Spleen (tissue), 11 donors: ENCODE results near the gene ANKRD10. TPM values are rescaled to one million over a fixed set of nuclear protein-coding genes. Genes with fewer than 3 reads are reported as not detected.
A peak's percentile ranks its signal among the peaks of the same experiment; 100 is the strongest.

Experiments used
- DNase-seq: peaks from one replicate; pipeline ENCODE4 v3.0.0-alpha.2; 2020
- H3K27ac ChIP-seq, 8 donors: fragments of 200-600 bp; sonication (generic) in 7 of 8; 1 replicate in 4 of 8; 2 replicates in 4 of 8; pipeline versions ENCODE4 v1.5.0 to v1.8.0; 2016 to 2021; ENCODE audit warnings: inconsistent platforms in 4 of 8, mild to moderate bottlenecking in 4 of 8, moderate library complexity in 1 of 8
- H3K27me3 ChIP-seq, 7 donors: fragments of 200-600 bp; sonication (generic) in 6 of 7; replicated peaks in 1 of 7; 1 replicate in 4 of 7; 2 replicates in 3 of 7; pipeline versions ENCODE4 v1.5.0 to v1.8.0; 2016 to 2021; ENCODE audit warnings: inconsistent platforms in 3 of 7, mild to moderate bottlenecking in 1 of 7
- H3K36me3 ChIP-seq, 6 donors: fragments of 200-600 bp; sonication (generic) in 5 of 6; 1 replicate in 4 of 6; 2 replicates in 2 of 6; pipeline versions ENCODE4 v1.5.0 to v1.8.0; 2016 to 2021; ENCODE audit warnings: inconsistent platforms in 2 of 6
- H3K4me1 ChIP-seq, 6 donors: fragments of 200-600 bp; sonication (generic) in 5 of 6; 1 replicate in 3 of 6; 2 replicates in 3 of 6; pipeline versions ENCODE4 v1.5.0 to v1.8.0; 2016 to 2021; ENCODE audit warnings: inconsistent platforms in 3 of 6
- H3K4me3 ChIP-seq, 8 donors: fragments of 200-600 bp; sonication (generic) in 7 of 8; 1 replicate in 4 of 8; 2 replicates in 4 of 8; pipeline versions ENCODE4 v1.5.0 to v1.8.0; 2016 to 2021; ENCODE audit warnings: inconsistent platforms in 4 of 8, mild to moderate bottlenecking in 4 of 8, moderate library complexity in 2 of 8
- H3K9me3 ChIP-seq, 8 donors: fragments of 200-600 bp; sonication (generic) in 7 of 8; 1 replicate in 4 of 8; 2 replicates in 4 of 8; pipeline versions ENCODE4 v1.5.0 to v1.8.0; 2016 to 2021; ENCODE audit warnings: inconsistent platforms in 4 of 8
- POLR2A ChIP-seq, 3 donors: fragments of 450-650 bp; IDR thresholded peaks; one replicate each; pipeline ENCODE4 v1.5.1; 2017; ENCODE audit warnings: antibody characterized with exemption in 3 of 3, mild to moderate bottlenecking in 1 of 3
- POLR2AphosphoS5 ChIP-seq, 3 donors: sonication (generic); formaldehyde crosslinking; IDR thresholded peaks; one replicate each; pipeline ENCODE4 v1.5.1; 2017; ENCODE audit warnings: antibody characterized with exemption in 3 of 3
- WGBS, 5 donors: extraction: QIAGEN DNeasy Blood & Tissue Kit in 3 of 5; methylation state at CpG; one replicate each; pipeline versions ENCODE4 v1.1.5 to v1.1.7; 2013 to 2018; 5-methylcytosine and 5-hydroxymethylcytosine counted together
- intact Hi-C: fragments of 100-400 bp; cut with DNase I; formaldehyde crosslinking; loops from one replicate; pipeline ENCODE4 v1.15.0; 2023; ENCODE audit warnings: low total_unique reads
- polyA plus RNA-seq, 3 donors: library from polyadenylated mRNA; stranded (reverse); fragments of 200-250 nt; gene quantifications; one replicate each; pipeline ENCODE4 v1.2.1, GENCODE V29; 2013
- total RNA-seq, 7 donors: library from RNA; depleted of rRNA in 3 of 7; stranded (reverse); fragments of >200 nt in 3 of 7; fragmentation: NEBNext Ultra II Directional in 4 of 7; extraction: Animal tissue kit (Norgen Biotek cat#: 25700) in 4 of 7; gene quantifications; one replicate each; pipeline versions ENCODE4 v1.1.0 to v1.2.1, GENCODE V29; 2016 to 2021
- TF ChIP-seq, protein P1 (sequence below), 11 experiments: fragments of 200-600 bp in 7 of 11; fragments of 450-650 bp in 4 of 11; sonication (generic) in 4 of 11; IDR thresholded peaks in 8 of 11; conservative IDR thresholded peaks in 3 of 11; 1 replicate in 7 of 11; 2 replicates in 4 of 11; pipeline versions ENCODE4 v1.4.0 to v1.8.0; 2016 to 2021; ENCODE audit warnings: antibody characterized with exemption in 11 of 11, inconsistent platforms in 4 of 11, mild to moderate bottlenecking in 1 of 11
- donor health status: healthy with polysubstance abuse.
- donor health status: DM: no; HTN: no; CAD: no; lungs with moderate emphysema.
- donor health status: DM: no; HTN: no; CAD: no.
- donor health status: Bipolar disorder and iron deficiency.
- donor health status: healthy.
- donor health status: DM: no; HTN: no; CAD: no.
- donor health status: DM: yes; HTN: yes; CAD: no.

The ANKRD10 gene
- total and polyA plus RNA-seq, 10 donors: 122 to 253 (median 183) TPM

DNA sequence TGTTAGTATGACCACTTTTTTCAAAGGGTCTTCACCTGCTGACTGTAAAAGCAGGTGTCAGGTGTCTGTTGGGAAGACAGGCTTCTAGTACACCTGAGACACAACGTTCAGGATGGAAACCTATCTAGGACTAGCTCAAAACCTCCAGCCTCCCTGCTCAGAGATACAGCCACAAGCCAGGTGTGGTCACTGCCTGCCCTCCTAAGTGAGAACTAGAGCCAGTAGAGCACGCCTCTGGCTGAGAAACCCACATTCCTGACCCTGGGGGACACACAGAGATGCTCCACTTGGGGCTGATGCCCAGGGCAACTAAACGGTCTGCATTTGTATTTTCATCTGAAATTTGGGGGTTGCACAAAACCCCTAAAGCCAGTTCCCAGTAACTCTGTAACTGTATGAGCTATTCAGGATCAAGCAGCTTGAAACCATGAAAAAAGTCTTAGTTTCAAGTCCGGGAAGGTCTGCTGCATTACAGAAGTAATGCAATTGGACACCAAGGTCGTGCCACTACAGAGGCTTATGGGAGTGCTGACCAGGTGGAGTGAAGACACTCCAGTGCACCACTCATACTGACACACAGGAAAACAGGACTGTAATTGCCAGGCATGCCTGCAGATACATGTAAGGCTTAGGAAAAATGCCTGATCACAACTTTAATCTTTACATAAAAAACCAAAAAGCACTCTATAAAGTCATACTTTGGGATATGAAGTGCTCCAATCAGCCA, 27.8 kb downstream of the ANKRD10 start:
- WGBS, 5 donors: 66 to 71% (median 68%) methylated on average over 5 of the region's 5 CpGs
- TF ChIP-seq POLR2A (IDR thresholded peaks at IDR 0.05) (no peak), POLR2AphosphoS5 (IDR thresholded peaks at IDR 0.05) (no peak)
- TF ChIP-seq, protein P1, sequence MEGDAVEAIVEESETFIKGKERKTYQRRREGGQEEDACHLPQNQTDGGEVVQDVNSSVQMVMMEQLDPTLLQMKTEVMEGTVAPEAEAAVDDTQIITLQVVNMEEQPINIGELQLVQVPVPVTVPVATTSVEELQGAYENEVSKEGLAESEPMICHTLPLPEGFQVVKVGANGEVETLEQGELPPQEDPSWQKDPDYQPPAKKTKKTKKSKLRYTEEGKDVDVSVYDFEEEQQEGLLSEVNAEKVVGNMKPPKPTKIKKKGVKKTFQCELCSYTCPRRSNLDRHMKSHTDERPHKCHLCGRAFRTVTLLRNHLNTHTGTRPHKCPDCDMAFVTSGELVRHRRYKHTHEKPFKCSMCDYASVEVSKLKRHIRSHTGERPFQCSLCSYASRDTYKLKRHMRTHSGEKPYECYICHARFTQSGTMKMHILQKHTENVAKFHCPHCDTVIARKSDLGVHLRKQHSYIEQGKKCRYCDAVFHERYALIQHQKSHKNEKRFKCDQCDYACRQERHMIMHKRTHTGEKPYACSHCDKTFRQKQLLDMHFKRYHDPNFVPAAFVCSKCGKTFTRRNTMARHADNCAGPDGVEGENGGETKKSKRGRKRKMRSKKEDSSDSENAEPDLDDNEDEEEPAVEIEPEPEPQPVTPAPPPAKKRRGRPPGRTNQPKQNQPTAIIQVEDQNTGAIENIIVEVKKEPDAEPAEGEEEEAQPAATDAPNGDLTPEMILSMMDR (IDR thresholded peaks at IDR 0.05 in 8 of 11, conservative IDR thresholded peaks at IDR 0.05 in 3 of 11): no peak
- peak overlapping the region in 2 of 8 donors; percentile 44 to 52 for H3K27ac ChIP-seq
- no peaks in the 10 kb centered on the region for H3K27me3 ChIP-seq
- H3K36me3 ChIP-seq: peaks cover 0 to 26% (median 6%) of the 10 kb centered on the region in 6 donors
- H3K9me3 ChIP-seq: no peaks in the 10 kb centered on the region
- peaks cover 0 to 16% (median 4%) of the 10 kb centered on the region in 6 donors for H3K4me1 ChIP-seq
- H3K4me3 ChIP-seq: no peak overlapping the region
- DNase-seq: no peak
- intact Hi-C loops: no loop called here

DNA sequence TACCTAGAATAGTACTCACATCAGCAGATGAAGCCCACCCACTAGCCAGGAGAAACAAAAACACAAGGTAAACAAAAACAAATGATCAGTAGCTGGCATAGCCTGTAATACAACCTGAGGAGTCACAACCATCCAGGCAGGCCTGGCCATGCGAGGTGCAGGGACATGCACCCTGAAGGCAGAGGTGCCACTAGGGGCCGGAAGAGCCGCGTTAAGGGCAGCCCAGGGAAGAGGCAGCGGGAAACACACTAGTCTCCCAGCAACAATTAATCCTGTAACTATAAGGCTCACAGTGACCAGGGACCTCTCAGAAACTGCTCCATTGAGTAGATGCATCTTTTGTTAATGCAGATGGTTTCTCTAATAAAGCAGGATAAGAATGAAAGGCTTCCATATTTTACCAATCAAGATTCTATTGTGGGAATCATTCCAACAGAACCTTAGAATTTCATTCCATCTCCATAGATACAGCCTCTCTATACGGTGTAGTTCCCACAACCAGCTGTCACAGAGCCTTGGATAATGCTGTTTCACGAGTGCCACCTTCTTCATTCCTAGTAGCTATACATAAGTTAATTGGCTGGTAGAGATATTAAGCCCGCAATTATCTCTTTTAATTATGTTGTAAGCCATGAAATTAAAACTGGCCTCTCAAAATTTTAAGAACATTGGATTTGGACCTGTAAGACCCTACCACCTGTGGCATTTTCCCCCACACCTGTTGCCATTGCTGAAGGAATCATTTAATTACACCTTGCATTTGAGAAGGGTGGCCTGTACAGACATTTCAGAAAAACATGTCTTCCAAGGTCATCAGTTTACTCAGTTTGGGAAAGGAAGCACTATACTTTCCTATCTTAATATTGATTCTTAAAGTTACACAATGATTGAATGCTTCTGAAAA, 28.7 kb downstream of the ANKRD10 start:
- no peak for DNase-seq
- intact Hi-C loops: no loop called here
- WGBS, 5 donors: 64 to 71% (median 71%) methylated on average over 8 of the region's 8 CpGs
- H3K4me3 ChIP-seq: no peak overlapping the region
- H3K4me1 ChIP-seq: peaks cover 0 to 16% (median 2%) of the 10 kb centered on the region in 6 donors
- TF ChIP-seq POLR2A (IDR thresholded peaks at IDR 0.05): no peak
- TF ChIP-seq POLR2AphosphoS5 (IDR thresholded peaks at IDR 0.05): peak in 2 of 3 donors; percentile 35 to 57
- no peaks in the 10 kb centered on the region for H3K9me3 ChIP-seq
- H3K27me3 ChIP-seq: no peaks in the 10 kb centered on the region
- no peak overlapping the region for H3K27ac ChIP-seq
- H3K36me3 ChIP-seq: peaks cover 0 to 25% (median 3%) of the 10 kb centered on the region in 6 donors

DNA sequence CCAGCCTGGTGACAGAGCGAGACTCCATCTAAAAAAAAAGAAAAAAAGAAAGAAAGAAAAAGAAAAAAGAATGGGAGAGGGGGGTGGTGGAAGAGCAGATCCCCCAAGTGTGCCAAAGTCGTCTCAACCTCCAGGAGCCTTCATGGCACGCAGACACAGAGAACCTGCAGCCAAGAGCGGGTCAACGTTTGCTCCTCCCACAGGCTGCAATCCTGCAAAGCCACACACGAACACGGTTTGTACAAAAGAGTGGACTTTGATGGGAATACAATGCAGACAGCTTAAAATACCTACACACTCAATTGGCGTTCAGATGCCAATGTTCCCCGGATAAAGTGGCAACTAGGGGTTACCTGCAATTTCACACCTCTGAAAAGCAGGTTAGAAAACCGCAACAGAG, 29.4 kb downstream of the ANKRD10 start:
- Histone ChIP-seq H3K27ac (no peak overlapping the region), H3K27me3 (no peaks in the 10 kb centered on the region), H3K9me3 (no peaks in the 10 kb centered on the region), H3K4me3 (no peak overlapping the region), H3K4me1 (peaks cover 0 to 11% (median 0%) of the 10 kb centered on the region in 6 donors), H3K36me3 (peaks cover 0 to 26% (median 7%) of the 10 kb centered on the region in 6 donors)
- WGBS, 5 donors: 87 to 93% (median 90%) methylated on average over 10 of the region's 10 CpGs
- TF ChIP-seq POLR2A (IDR thresholded peaks at IDR 0.05) (no peak), POLR2AphosphoS5 (IDR thresholded peaks at IDR 0.05) (no peak)
- TF ChIP-seq, protein P1 (IDR thresholded peaks at IDR 0.05 in 8 of 11, conservative IDR thresholded peaks at IDR 0.05 in 3 of 11): no peak
- DNase-seq: no peak
- intact Hi-C loops: no loop called here

DNA sequence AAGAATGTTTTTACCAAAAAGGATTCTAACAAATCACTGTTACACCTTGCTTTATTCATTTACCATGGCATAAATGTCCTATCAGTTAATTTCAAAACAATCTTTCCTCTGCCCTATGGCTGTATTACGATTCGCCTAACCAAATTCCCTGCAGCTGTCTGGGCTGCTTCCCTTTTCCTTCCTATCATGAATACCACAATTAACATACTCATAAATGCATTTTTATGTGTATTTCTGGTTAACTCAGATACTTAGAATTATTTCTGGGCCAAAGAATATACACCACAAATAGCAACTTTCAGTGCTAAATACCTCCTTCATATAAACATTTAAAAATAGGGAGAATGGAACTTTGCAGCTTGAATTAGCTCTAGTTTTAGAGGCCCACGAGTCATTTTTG, 30.4 kb downstream of the ANKRD10 start:
- TF ChIP-seq, protein P1 (IDR thresholded peaks at IDR 0.05 in 8 of 11, conservative IDR thresholded peaks at IDR 0.05 in 3 of 11): no peak
- TF ChIP-seq POLR2A (IDR thresholded peaks at IDR 0.05) (no peak), POLR2AphosphoS5 (IDR thresholded peaks at IDR 0.05) (no peak)
- peaks cover 0 to 32% (median 8%) of the 10 kb centered on the region in 6 donors for H3K36me3 ChIP-seq
- 63 to 86% (median 72%) methylated on average over 3 of the region's 3 CpGs for WGBS, 5 donors
- no peak for DNase-seq
- no peaks in the 10 kb centered on the region for H3K9me3 ChIP-seq
- no peak overlapping the region for H3K4me3 ChIP-seq
- H3K27me3 ChIP-seq: no peaks in the 10 kb centered on the region
- peaks cover 0 to 11% (median 0%) of the 10 kb centered on the region in 6 donors for H3K4me1 ChIP-seq
- intact Hi-C loops: no loop called here
- no peak overlapping the region for H3K27ac ChIP-seq
